HG03342 (cell line): ENCODE results near the gene HTR3D.
A peak's percentile ranks its signal among the peaks of the same experiment; 100 is the strongest.
"Not testable (repeated sequence)": the region's sequence is repeated elsewhere in the genome, so short reads cannot be mapped to it uniquely, and the experiment has no call there.

ENCODE experiments used
- ATAC-seq: cut with Tn5 transposase; IDR thresholded peaks from one replicate; pipeline ENCODE4 v1.9.1; 2021; ENCODE audit warnings: mild to moderate bottlenecking, moderate library complexity; ENCODE audit not compliant: unreplicated experiment

Gene HTR3D

GRCh38 chr3:184015381-184016019, 16.0 kb upstream of the HTR3D start:
- ATAC-seq, result no peak

- ATAC-seq, result no peak
Measured at GRCh38 chr3:184016169-184016570, 15.4 kb upstream of the HTR3D start.

DNA sequence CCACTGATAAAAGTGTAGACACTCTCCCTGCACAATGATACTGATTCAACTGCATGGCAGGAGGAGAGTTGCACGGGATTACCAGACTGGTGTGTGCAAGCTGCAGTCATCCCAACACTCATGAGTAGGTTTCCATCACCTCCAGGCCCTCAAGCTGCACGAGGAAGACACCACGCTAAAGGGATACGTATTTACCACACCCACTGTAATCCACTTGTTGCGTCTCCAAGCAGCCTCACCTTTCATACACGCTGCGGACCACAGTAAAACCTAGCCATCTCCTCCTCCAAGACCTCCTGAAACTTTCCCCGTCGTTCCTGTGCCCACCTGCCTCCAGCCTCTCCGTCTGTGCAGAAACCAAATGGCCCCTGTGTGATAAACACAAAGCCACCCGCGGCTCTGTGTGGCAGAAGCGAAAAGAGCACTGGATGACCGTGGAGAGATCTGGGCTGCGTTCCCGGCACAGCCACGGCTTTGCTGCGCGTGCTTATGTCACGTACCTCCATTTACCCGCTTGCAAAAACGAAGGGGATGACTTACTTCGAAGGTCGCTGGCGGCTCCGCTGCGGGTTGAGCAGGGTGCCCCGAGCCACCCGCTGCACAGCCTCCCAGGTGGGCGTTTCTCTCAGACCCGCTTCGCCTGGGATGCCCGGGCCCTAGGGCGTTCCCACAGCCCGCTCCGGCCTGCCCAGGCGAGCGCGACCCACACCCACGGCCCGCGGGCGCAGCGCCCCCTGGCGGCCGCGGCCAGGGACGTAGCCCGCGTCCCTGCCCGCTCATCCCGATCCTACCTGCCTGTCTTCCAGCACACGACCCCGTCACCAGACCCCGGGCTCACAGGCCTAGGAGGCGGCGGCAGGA, 14.5 kb upstream of the HTR3D start:
- ATAC-seq, result peak; percentile 77

- ATAC-seq, result peak; percentile 96
Measured at GRCh38 chr3:184017672-184018423, 13.7 kb upstream of the HTR3D start, which contains the start of gene ABCC5. Gene ABCC5, minus strand, starts transcription at chr3:184017884. Its CDS starts 3,492 bp downstream, at chr3:184014392.

GRCh38 chr3:184018424-184018973, 13.0 kb upstream of the HTR3D start:
- ATAC-seq, result no peak

GRCh38 chr3:184022323-184022722, 9.2 kb upstream of the HTR3D start:
- no peak for ATAC-seq

DNA sequence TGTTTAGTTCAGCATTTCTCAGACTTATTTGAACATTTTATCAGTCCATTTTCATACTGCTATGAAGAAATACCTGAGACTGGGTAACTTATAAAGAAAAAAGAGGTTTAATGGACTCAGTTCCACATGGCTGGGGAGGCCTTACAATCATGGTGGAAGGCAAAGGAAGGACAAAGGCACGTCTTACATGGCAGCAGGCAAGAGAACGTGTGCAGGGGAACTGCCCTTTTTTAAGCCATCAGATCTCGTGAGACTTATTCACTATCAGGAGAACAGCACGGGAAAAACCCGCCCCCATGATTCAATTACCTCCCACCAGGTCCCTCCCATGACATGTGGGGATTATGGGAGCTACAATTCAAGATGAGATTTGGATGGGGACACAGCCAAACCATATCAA, 6.3 kb upstream of the HTR3D start:
- ATAC-seq, result not testable (repeated sequence)

- not testable (repeated sequence) for ATAC-seq
Measured at GRCh38 chr3:184028275-184028890, 3.2 kb upstream of the HTR3D start.

- ATAC-seq, result no peak
Measured at GRCh38 chr3:184029443-184029842, 2.1 kb upstream of the HTR3D start.

DNA sequence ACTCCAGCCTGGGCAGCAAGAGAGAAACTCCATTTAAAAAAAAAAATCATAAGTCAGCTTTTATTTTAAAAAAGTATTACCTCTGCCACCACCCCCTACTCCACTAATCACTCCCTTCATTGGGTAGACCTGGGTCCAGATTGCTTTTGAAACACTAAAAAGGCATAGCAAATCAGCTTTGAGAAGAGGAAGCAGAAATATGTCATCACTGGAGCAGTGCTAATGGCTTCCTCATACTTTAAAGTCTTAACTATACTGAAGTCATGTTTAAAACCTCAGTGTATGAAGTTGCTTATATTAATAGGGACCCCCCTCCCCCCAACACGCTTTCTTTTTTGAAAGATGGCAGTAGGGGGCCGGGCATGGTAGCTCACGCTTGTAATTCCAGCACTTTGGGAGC, 1.0 kb upstream of the HTR3D start:
- ATAC-seq, result no peak

- no peak for ATAC-seq
Measured at GRCh38 chr3:184037816-184038215, 6.3 kb downstream of the HTR3D start.

DNA sequence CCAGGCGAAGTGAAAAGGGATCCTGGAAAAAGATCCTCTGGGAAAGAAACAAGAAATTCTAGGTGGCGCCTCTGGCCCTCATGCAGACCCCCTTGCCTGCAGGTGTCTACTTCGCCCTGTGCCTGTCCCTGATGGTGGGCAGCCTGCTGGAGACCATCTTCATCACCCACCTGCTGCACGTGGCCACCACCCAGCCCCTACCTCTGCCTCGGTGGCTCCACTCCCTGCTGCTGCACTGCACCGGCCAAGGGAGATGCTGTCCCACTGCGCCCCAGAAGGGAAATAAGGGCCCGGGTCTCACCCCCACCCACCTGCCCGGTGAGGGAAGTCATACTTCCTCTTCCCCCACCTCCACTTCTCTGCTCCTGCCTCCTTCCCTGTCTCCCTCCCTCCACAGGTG, 6.8 kb downstream of the HTR3D start:
- ATAC-seq, result not testable (repeated sequence)

DNA sequence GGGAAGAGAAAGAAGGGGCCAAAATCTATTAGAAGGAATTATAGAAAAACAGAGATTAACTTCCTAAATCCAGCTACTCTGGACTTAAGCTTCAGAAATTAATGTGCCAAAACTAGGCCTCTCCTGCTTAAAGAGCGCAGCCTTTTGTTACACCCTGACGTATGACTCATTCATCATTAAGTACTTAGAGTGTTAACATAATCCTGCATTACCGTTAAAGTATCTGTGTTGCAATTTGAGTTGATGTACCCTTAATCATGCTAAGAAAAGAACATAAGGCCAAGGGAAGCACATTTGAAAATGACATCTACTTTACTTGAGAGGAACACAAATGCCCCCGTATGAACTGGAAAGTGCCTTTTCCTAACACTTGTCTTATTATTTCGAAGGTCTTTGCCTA, 7.9 kb downstream of the HTR3D start:
- no peak for ATAC-seq

DNA sequence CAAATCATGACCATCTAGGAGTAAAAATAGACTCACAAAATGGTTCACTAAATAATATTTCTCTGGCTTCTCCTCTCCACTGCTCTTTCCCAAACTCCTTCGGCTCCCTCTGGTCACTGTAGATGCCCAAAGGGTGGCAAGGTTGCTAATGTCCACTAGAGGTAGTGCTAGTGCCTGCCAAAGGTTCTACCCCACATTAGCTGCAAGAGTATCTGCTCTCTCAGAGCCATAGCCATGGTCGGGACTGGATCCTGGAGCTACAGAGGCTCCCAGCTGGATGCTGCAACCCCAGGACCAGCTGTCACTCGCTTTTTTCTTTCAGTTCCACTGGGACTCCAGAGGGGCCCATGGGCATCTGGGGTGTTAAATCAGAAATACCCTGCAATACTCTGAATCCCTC, 8.5 kb downstream of the HTR3D start:
- ATAC-seq, result no peak

GRCh38 chr3:184042617-184043016, 11.1 kb downstream of the HTR3D start:
- no peak for ATAC-seq

DNA sequence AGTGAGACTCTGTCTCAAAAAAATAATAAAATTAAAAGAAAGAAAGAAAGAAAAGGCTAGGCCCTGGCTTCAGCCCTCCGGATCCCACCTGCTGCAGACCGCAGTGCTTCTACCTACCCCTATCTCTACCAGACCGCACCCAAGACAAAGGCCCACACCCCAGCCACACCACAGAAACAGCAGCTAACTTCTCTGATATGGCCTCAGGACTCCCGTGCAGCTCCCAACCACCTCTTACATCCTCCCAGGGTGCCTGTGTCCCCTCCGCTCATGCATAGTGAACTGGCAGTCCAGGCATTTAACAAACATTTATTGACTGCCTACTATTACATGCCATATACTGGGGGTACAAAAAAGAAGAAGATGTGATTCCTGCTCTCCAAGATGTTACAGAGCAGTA, 14.5 kb downstream of the HTR3D start:
- ATAC-seq, result no peak

GRCh38 chr3:184050217-184050847, 18.8 kb downstream of the HTR3D start:
- no peak for ATAC-seq

- no peak for ATAC-seq
Measured at GRCh38 chr3:184052767-184053166, 21.2 kb downstream of the HTR3D start, which contains the start of gene HTR3C. Gene HTR3C, plus strand, starts transcription at chr3:184053047. Its CDS starts 34 bp downstream, at chr3:184053081.

- ATAC-seq, result no peak
Measured at GRCh38 chr3:184058029-184058428, 26.5 kb downstream of the HTR3D start.

- no peak for ATAC-seq
Measured at GRCh38 chr3:184059424-184059823, 27.9 kb downstream of the HTR3D start.
